H1 (cell line): ENCODE results near the gene ACADVL. TPM values are rescaled to one million over a fixed set of nuclear protein-coding genes. Genes with fewer than 3 reads are reported as not detected.
"Not testable (repeated sequence)": the region's sequence is repeated elsewhere in the genome, so short reads cannot be mapped to it uniquely, and the experiment has no call there.

Experiments
- CTCF ChIA-PET: fragments of 300-600 bp; sonication (Branson Sonifier 250); formaldehyde crosslinking; loops from one replicate; lab custom pipeline; 2021; ENCODE audit not compliant: partially characterized antibody; lab: Charles Lee
- POLR2A ChIA-PET: fragments of 300-600 bp; sonication (Branson Sonifier 250); formaldehyde crosslinking; loops from one replicate; lab custom pipeline; 2021; ENCODE audit warnings: inconsistent platforms; ENCODE audit not compliant: partially characterized antibody; lab: Charles Lee
- DNase-seq, 2 experiments: peaks; one replicate each; pipeline versions ENCODE4 v3.0.0 to v3.0.0-alpha.2; 2010 to 2022; ENCODE audit warnings: low spot score in 2 of 2, low read depth in 1 of 2, mixed read lengths in 1 of 2
- FAIRE-seq: peaks from 2 replicates; lab custom pipeline; 2011; peaks lifted over from hg19 to GRCh38; lab: Jason Lieb, UNC
- H2AFZ ChIP-seq: 2 replicates; pipeline ENCODE4 v1.8.1; 2012; ENCODE audit warnings: low read length, inconsistent platforms
- H2AK5ac ChIP-seq: 2 replicates; pipeline ENCODE4 v1.6.1; 2013; ENCODE audit warnings: low read depth, low read length
- H2BK120ac ChIP-seq: replicated peaks from 2 replicates; pipeline ENCODE3; 2013; ENCODE audit warnings: low read depth, low read length, inconsistent platforms
- H2BK12ac ChIP-seq: 2 replicates; pipeline ENCODE4 v1.6.1; 2013; ENCODE audit warnings: low read depth, low read length
- H2BK15ac ChIP-seq: 2 replicates; pipeline ENCODE4 v1.6.1; 2013; ENCODE audit warnings: low read length
- H2BK20ac ChIP-seq: 2 replicates; pipeline ENCODE4 v1.6.1; 2013; ENCODE audit warnings: low read length
- H2BK5ac ChIP-seq: 2 replicates; pipeline ENCODE4 v1.6.1; 2013; ENCODE audit warnings: low read depth, low read length
- H3K14ac ChIP-seq: 2 replicates; pipeline ENCODE4 v1.6.1; 2013; ENCODE audit warnings: inconsistent platforms; ENCODE audit not compliant: insufficient read length
- H3K18ac ChIP-seq: 2 replicates; pipeline ENCODE4 v1.6.1; 2013; ENCODE audit warnings: low read length; ENCODE audit errors: extremely low read depth
- H3K23ac ChIP-seq: 2 replicates; pipeline ENCODE4 v1.6.1; 2013; ENCODE audit warnings: inconsistent platforms; ENCODE audit not compliant: insufficient read length
- H3K23me2 ChIP-seq: 2 replicates; pipeline ENCODE4 v1.6.1; 2013; ENCODE audit warnings: low read depth, low read length
- H3K27ac ChIP-seq: 2 replicates; pipeline ENCODE4 v1.6.1; 2011; ENCODE audit warnings: low read depth, low read length, inconsistent platforms
- H3K27me3 ChIP-seq, 4 experiments: replicated peaks in 1 of 4; 1 replicate in 1 of 4; 2 replicates in 3 of 4; pipeline versions ENCODE4 v1.6.1 to v1.8.1; 2011 to 2013; ENCODE audit warnings: low read length in 3 of 4, mild to moderate bottlenecking in 3 of 4, inconsistent platforms in 2 of 4, mixed read lengths in 2 of 4, moderate library complexity in 1 of 4; ENCODE audit not compliant: control insufficient read depth in 3 of 4, insufficient read depth in 3 of 4; ENCODE audit errors: extremely low read depth in 1 of 4
- H3K36me3 ChIP-seq, 4 experiments: 2 replicates each; pipeline versions ENCODE4 v1.6.1 to v1.8.1; 2011 to 2013; ENCODE audit warnings: mild to moderate bottlenecking in 4 of 4, low read length in 3 of 4, moderate library complexity in 2 of 4, control low read depth in 1 of 4, inconsistent platforms in 1 of 4; ENCODE audit not compliant: insufficient read depth in 4 of 4, control insufficient read depth in 2 of 4
- H3K4ac ChIP-seq: replicated peaks from 2 replicates; pipeline ENCODE3; 2013; ENCODE audit warnings: low read length, low read depth, mixed read lengths, inconsistent platforms; ENCODE audit not compliant: insufficient read length
- H3K4me1 ChIP-seq, 4 experiments: replicated peaks in 1 of 4; 1 replicate in 1 of 4; 2 replicates in 3 of 4; pipeline versions ENCODE4 v1.6.1 to v1.8.1; 2011 to 2013; ENCODE audit warnings: low read length in 3 of 4, inconsistent platforms in 2 of 4, mixed read lengths in 1 of 4; ENCODE audit not compliant: insufficient read depth in 4 of 4, control insufficient read depth in 3 of 4
- H3K4me2 ChIP-seq, 2 experiments: 2 replicates each; pipeline versions ENCODE4 v1.6.1 to v1.8.1; 2011 to 2013; ENCODE audit warnings: low read depth in 2 of 2, low read length in 2 of 2, control low read depth in 1 of 2, inconsistent platforms in 1 of 2, mild to moderate bottlenecking in 1 of 2; ENCODE audit not compliant: insufficient read depth in 1 of 2
- H3K4me3 ChIP-seq, 4 experiments: fragments of 200-600, 300-600 bp in 1 of 4; sonication (generic), shearing (Covaris generic), sonication (Bioruptor Twin) in 1 of 4; 2 replicates each; pipeline versions ENCODE4 v1.5.1 to v1.8.1; 2011 to 2016; ENCODE audit warnings: low read length in 4 of 4, low read depth in 3 of 4, control low read depth in 2 of 4, inconsistent platforms in 2 of 4, mild to moderate bottlenecking in 2 of 4, mixed read lengths in 1 of 4, moderate library complexity in 1 of 4; ENCODE audit not compliant: insufficient read depth in 2 of 4; ENCODE audit errors: extremely low read depth in 1 of 4
- H3K56ac ChIP-seq: replicated peaks from 2 replicates; pipeline ENCODE3; 2013; ENCODE audit warnings: low read depth, mild to moderate bottlenecking, mixed read lengths, low read length, inconsistent platforms; ENCODE audit not compliant: insufficient read length
- H3K79me1 ChIP-seq: 2 replicates; pipeline ENCODE4 v1.6.1; 2013; ENCODE audit warnings: low read depth, low read length, control low read depth
- H3K79me2 ChIP-seq, 2 experiments: 2 replicates each; pipeline versions ENCODE4 v1.6.1 to v1.8.1; 2012 to 2013; ENCODE audit warnings: low read length in 2 of 2, mild to moderate bottlenecking in 2 of 2, inconsistent platforms in 1 of 2; ENCODE audit not compliant: insufficient read depth in 2 of 2, control insufficient read depth in 1 of 2
- H3K9ac ChIP-seq, 4 experiments: replicated peaks in 1 of 4; 1 replicate in 1 of 4; 2 replicates in 3 of 4; pipeline versions ENCODE4 v1.6.1 to v1.8.1; 2011 to 2013; ENCODE audit warnings: low read depth in 3 of 4, low read length in 3 of 4, control low read depth in 2 of 4, mild to moderate bottlenecking in 2 of 4, moderate library complexity in 2 of 4, inconsistent platforms in 1 of 4; ENCODE audit errors: extremely low read depth in 1 of 4
- H3K9me3 ChIP-seq, 2 experiments: 2 replicates each; pipeline versions ENCODE4 v1.6.1 to v1.8.1; 2012 to 2013; ENCODE audit warnings: mild to moderate bottlenecking in 2 of 2, moderate library complexity in 2 of 2, control low read depth in 1 of 2, inconsistent platforms in 1 of 2, low read depth in 1 of 2, low read length in 1 of 2, mixed read lengths in 1 of 2; ENCODE audit not compliant: insufficient read depth in 2 of 2
- H4K20me1 ChIP-seq, 2 experiments: replicated peaks in 1 of 2; 2 replicates each; pipeline versions ENCODE3 to v1.8.1; 2011 to 2013; ENCODE audit warnings: inconsistent platforms in 2 of 2, low read length in 2 of 2, mild to moderate bottlenecking in 1 of 2; ENCODE audit not compliant: insufficient read depth in 2 of 2, control insufficient read depth in 1 of 2
- H4K5ac ChIP-seq: 2 replicates; pipeline ENCODE4 v1.6.1; 2013; ENCODE audit warnings: low read length, low read depth, mixed read lengths, inconsistent platforms; ENCODE audit not compliant: insufficient read length
- H4K8ac ChIP-seq: 2 replicates; pipeline ENCODE4 v1.8.0; 2013; ENCODE audit warnings: mild to moderate bottlenecking, moderate library complexity, low read length, inconsistent platforms; ENCODE audit not compliant: insufficient read depth; ENCODE audit errors: extremely low read depth
- H4K91ac ChIP-seq: replicated peaks from 2 replicates; pipeline ENCODE3; 2013; ENCODE audit warnings: low read length, mixed read lengths, inconsistent platforms; ENCODE audit not compliant: insufficient read length
- whole genome bisulfite sequencing, 2 experiments: shearing (Covaris generic) in 1 of 2; methylation state at CpG; one replicate each; pipeline versions ENCODE4 v1.1.6 to v1.1.7; 2013 to 2015; ENCODE audit warnings: low lambda C conversion rate in 2 of 2, mixed read lengths in 2 of 2, inconsistent platforms in 1 of 2, low coverage in 1 of 2, missing lambda C conversion rate in 1 of 2; ENCODE audit not compliant: insufficient replicate concordance in 2 of 2, insufficient coverage in 1 of 2, insufficient read length in 1 of 2; ENCODE audit errors: extremely low coverage in 1 of 2, missing lambda C conversion rate in 1 of 2; 5-methylcytosine and 5-hydroxymethylcytosine counted together
- polyA plus RNA-seq, 7 experiments: library from polyadenylated mRNA; depleted of rRNA in 3 of 7; stranded (reverse) in 5 of 7; unstranded in 2 of 7; fragments of >200 nt in 5 of 7; fragments of 200-250 nt in 2 of 7; gene quantifications; 1 replicate in 5 of 7; 2 replicates in 1 of 7; 4 replicates in 1 of 7; pipeline versions ENCODE4 v1.2.1 to v1.2.3, GENCODE V29; 2011 to 2013; ENCODE audit warnings: missing spikeins in 2 of 7, mixed read lengths in 2 of 7
- total RNA-seq: library from RNA; stranded (reverse); fragmentation: NEBNext Ultra II Directional; extraction: Animal tissue kit (Norgen Biotek cat#: 25700); gene quantifications from 2 replicates; pipeline ENCODE4 v1.2.1, GENCODE V29; 2021

The ACADVL gene
- total and polyA plus RNA-seq, 2 of the 8 experiments (the other 6 are each of a cell fraction or from before 2014, with no cell fraction given): 181 to 231 TPM

DNA sequence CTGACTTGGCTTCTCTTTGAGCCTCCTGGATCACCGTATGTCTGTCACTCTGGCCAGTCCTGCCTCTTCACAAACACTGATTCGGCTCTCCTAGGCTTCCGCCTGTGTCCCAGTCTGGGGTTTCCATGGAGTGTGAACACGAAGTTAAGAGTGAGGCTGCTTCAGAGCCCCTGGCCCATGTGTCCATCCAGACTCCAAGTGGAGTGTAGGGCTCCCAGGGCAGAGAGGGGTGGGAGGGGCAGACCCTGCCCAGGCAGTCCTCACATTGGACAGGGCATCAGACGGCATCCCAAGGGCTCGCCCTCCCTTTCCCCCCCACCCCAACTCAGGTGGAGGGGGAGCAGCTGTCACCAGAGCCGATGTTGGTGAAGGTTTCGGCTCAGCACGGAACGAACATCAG lies 24.1 kb downstream of the ACADVL start:
- not testable (repeated sequence) for DNase-seq, H3K18ac ChIP-seq, H3K4ac ChIP-seq, H3K14ac ChIP-seq, H2BK5ac ChIP-seq, H4K20me1 ChIP-seq, H3K4me3 ChIP-seq, H2BK20ac ChIP-seq, H4K8ac ChIP-seq, H2AK5ac ChIP-seq, H4K5ac ChIP-seq, H3K9me3 ChIP-seq, H4K91ac ChIP-seq, H3K23ac ChIP-seq, FAIRE-seq, H3K27me3 ChIP-seq, H2AFZ ChIP-seq, H2BK120ac ChIP-seq, H3K27ac ChIP-seq, H3K9ac ChIP-seq, H2BK15ac ChIP-seq, H2BK12ac ChIP-seq, H3K79me1 ChIP-seq, H3K56ac ChIP-seq
- Histone ChIP-seq H3K23me2 (peaks cover 18% of the 10 kb centered on the region), H3K4me2 (peak overlapping the region in 1 of 2 experiments; percentile 93; a peak in 1 of 4 replicates), H3K79me2 (peaks cover 4 to 44% of the 10 kb centered on the region in 2 experiments), H3K4me1 (peaks cover 5 to 13% (median 6%) of the 10 kb centered on the region in 4 experiments; a peak in 6 of 7 replicates), H3K36me3 (peaks cover 9 to 39% (median 24%) of the 10 kb centered on the region in 4 experiments; a peak in 6 of 8 replicates)
- POLR2A ChIA-PET: interaction anchor here (0.8 to 19.7 kb wide), 6 partner anchors 13 to 72 kb away, joined by 3 to 386 read pairs (median 64); partner anchors contain the start of genes ACADVL, CLDN7 and DLG4
- WGBS, 2 experiments: 92% methylated on average over 8 of the region's 10 CpGs; no CpG with 5 or more reads in 1 of the 2 experiments
- CTCF ChIA-PET: interaction anchor here (0.8 to 4.1 kb wide), 2 partner anchors 10 to 23 kb away, joined by 3 to 27 read pairs; partner anchors contain the start of gene ACADVL
